Measurements from ENCODE around the gene RECK.

DNA sequence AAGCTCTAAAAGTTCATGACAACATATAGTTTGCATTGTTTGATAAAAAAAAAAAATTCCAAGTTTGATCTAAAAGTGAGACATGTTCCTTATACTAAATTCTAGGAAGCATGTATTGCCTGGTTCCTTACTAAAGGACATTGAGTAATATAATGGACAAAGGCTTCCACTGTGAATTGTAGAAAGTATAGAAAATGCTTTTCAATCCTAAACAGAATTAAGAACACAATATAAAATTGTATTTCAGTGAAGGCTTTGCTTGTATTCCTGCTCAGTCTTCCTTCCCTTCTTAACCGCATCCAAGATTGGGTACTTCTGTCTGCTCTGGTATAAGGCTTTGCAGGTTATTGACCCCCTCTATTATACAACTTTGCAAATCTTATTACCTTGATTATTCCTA lies 2.4 kb downstream of the RECK start:
- no peak for TF ChIP-seq EZH2phosphoT487 (IDR thresholded peaks at IDR 0.05; ENCODE audit: borderline replicate concordance, low read length)
- TF ChIP-seq, protein P1, sequence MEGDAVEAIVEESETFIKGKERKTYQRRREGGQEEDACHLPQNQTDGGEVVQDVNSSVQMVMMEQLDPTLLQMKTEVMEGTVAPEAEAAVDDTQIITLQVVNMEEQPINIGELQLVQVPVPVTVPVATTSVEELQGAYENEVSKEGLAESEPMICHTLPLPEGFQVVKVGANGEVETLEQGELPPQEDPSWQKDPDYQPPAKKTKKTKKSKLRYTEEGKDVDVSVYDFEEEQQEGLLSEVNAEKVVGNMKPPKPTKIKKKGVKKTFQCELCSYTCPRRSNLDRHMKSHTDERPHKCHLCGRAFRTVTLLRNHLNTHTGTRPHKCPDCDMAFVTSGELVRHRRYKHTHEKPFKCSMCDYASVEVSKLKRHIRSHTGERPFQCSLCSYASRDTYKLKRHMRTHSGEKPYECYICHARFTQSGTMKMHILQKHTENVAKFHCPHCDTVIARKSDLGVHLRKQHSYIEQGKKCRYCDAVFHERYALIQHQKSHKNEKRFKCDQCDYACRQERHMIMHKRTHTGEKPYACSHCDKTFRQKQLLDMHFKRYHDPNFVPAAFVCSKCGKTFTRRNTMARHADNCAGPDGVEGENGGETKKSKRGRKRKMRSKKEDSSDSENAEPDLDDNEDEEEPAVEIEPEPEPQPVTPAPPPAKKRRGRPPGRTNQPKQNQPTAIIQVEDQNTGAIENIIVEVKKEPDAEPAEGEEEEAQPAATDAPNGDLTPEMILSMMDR (IDR thresholded peaks at IDR 0.05; ENCODE audit: low read depth, low read length, poor library complexity, severe bottlenecking) = no peak

Data from DOHH2 (cell line).